ENCODE measurements around the gene TRMT5. TPM values are rescaled to one million over a fixed set of nuclear protein-coding genes. Genes with fewer than 3 reads are reported as not detected.

TRMT5 gene
- total RNA-seq, 1 experiment from 2014 or later = 17.6 TPM

- TF ChIP-seq ZBTB43 (CRISPR knock-in tag; IDR thresholded peaks at IDR 0.05) (no peak), ZBTB21 (CRISPR knock-in tag; IDR thresholded peaks at IDR 0.05; ENCODE audit: borderline replicate concordance) (no peak), IRF2 (CRISPR knock-in tag; IDR thresholded peaks at IDR 0.05; ENCODE audit: borderline replicate concordance, low read depth) (no peak)
These were observed 24.2 kb downstream of the TRMT5 start (continued) for GRCh38 chr14:60956632-60957031.

GRCh38 chr14:60956202-60956601, 24.7 kb downstream of the TRMT5 start:
- Mint-ChIP-seq H3K4me3 (no peak overlapping the region), H3K27ac (no peak overlapping the region), H3K36me3 (peaks cover 45% of the 10 kb centered on the region), H3K4me1 (no peaks in the 10 kb centered on the region), H3K9me3 (peaks cover 34% of the 10 kb centered on the region), H3K27me3 (ENCODE audit: low read depth) (no peaks in the 10 kb centered on the region)
- DNase-seq (ENCODE audit: low spot score) (no peak), ATAC-seq (no peak)
- ChIA-PET POLR2A (no interaction called here), CTCF (no interaction called here)
- no peak for TF ChIP-seq ESRRA (CRISPR knock-in tag; IDR thresholded peaks at IDR 0.05; ENCODE audit: borderline replicate concordance)
- TF ChIP-seq ZNF396 (CRISPR knock-in tag; IDR thresholded peaks at IDR 0.05; ENCODE audit: borderline replicate concordance) = no peak
- TF ChIP-seq JUN (CRISPR knock-in tag; IDR thresholded peaks at IDR 0.05) = no peak
- TF ChIP-seq, protein P1, sequence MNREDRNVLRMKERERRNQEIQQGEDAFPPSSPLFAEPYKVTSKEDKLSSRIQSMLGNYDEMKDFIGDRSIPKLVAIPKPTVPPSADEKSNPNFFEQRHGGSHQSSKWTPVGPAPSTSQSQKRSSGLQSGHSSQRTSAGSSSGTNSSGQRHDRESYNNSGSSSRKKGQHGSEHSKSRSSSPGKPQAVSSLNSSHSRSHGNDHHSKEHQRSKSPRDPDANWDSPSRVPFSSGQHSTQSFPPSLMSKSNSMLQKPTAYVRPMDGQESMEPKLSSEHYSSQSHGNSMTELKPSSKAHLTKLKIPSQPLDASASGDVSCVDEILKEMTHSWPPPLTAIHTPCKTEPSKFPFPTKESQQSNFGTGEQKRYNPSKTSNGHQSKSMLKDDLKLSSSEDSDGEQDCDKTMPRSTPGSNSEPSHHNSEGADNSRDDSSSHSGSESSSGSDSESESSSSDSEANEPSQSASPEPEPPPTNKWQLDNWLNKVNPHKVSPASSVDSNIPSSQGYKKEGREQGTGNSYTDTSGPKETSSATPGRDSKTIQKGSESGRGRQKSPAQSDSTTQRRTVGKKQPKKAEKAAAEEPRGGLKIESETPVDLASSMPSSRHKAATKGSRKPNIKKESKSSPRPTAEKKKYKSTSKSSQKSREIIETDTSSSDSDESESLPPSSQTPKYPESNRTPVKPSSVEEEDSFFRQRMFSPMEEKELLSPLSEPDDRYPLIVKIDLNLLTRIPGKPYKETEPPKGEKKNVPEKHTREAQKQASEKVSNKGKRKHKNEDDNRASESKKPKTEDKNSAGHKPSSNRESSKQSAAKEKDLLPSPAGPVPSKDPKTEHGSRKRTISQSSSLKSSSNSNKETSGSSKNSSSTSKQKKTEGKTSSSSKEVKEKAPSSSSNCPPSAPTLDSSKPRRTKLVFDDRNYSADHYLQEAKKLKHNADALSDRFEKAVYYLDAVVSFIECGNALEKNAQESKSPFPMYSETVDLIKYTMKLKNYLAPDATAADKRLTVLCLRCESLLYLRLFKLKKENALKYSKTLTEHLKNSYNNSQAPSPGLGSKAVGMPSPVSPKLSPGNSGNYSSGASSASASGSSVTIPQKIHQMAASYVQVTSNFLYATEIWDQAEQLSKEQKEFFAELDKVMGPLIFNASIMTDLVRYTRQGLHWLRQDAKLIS (CRISPR knock-in tag; IDR thresholded peaks at IDR 0.05; ENCODE audit: borderline replicate concordance) = no peak

- H3K27ac Mint-ChIP-seq = no peak overlapping the region
- H3K4me3 Mint-ChIP-seq = no peak overlapping the region
- H3K4me1 Mint-ChIP-seq = no peaks in the 10 kb centered on the region
- peaks cover 14% of the 10 kb centered on the region for H3K9me3 Mint-ChIP-seq
- no peaks in the 10 kb centered on the region for H3K27me3 Mint-ChIP-seq (ENCODE audit: low read depth)
- DNase-seq (ENCODE audit: low spot score) (no peak), ATAC-seq (no peak)
- ChIA-PET CTCF (no interaction called here), POLR2A (interaction anchor here (0.6 kb wide), 1 partner anchor 34 kb away, joined by 7 read pairs; no protein-coding TSS in a partner anchor)
- TF ChIP-seq GTF2I (CRISPR knock-in tag; conservative IDR thresholded peaks at IDR 0.05) (no peak), HMGA2 (CRISPR knock-in tag; IDR thresholded peaks at IDR 0.05) (no peak), CREM (CRISPR knock-in tag; IDR thresholded peaks at IDR 0.05) (no peak), JAZF1 (CRISPR knock-in tag; IDR thresholded peaks at IDR 0.05) (no peak), OVOL2 (CRISPR knock-in tag; IDR thresholded peaks at IDR 0.05; ENCODE audit: borderline replicate concordance) (no peak)
- TF ChIP-seq, protein P2, sequence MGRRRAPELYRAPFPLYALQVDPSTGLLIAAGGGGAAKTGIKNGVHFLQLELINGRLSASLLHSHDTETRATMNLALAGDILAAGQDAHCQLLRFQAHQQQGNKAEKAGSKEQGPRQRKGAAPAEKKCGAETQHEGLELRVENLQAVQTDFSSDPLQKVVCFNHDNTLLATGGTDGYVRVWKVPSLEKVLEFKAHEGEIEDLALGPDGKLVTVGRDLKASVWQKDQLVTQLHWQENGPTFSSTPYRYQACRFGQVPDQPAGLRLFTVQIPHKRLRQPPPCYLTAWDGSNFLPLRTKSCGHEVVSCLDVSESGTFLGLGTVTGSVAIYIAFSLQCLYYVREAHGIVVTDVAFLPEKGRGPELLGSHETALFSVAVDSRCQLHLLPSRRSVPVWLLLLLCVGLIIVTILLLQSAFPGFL (CRISPR knock-in tag; IDR thresholded peaks at IDR 0.05; ENCODE audit: borderline replicate concordance) = no peak
- peaks cover 22% of the 10 kb centered on the region for H3K36me3 Mint-ChIP-seq
These were observed 29.0 kb downstream of the TRMT5 start for GRCh38 chr14:60951776-60952435.

DNA sequence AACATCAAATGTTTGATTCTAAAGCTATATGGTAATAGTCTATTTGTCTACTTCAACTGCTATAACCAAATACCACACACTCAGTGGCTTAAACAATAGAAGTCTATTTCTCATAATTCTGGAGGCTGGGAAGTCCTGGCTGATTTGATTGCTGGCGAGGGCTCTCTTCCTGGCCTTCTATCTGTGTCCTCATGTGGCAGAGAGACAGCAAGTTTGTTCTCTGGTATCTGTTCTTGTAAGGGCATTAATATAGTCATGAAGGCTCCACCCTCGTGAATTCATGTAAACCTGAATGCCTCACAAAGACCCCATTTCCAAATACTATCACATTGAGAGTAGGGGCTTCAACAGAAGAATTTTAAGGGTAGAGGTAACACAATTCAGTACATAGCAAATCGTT, 34.1 kb downstream of the TRMT5 start:
- ChIA-PET CTCF (no interaction called here), POLR2A (no interaction called here)
- Mint-ChIP-seq H3K36me3 (no peaks in the 10 kb centered on the region), H3K27ac (no peak overlapping the region), H3K27me3 (ENCODE audit: low read depth) (no peaks in the 10 kb centered on the region), H3K4me1 (peaks cover 8% of the 10 kb centered on the region), H3K4me3 (no peak overlapping the region), H3K9me3 (no peaks in the 10 kb centered on the region)
- DNase-seq (ENCODE audit: low spot score) (no peak), ATAC-seq (no peak)
- no peak for TF ChIP-seq ZMAT4 (CRISPR knock-in tag; IDR thresholded peaks at IDR 0.05)
- TF ChIP-seq TCF7 (CRISPR knock-in tag; IDR thresholded peaks at IDR 0.05; ENCODE audit: low read depth) = no peak
- TF ChIP-seq NR2C2 (CRISPR knock-in tag; IDR thresholded peaks at IDR 0.05) = no peak
- no peak for TF ChIP-seq GABPB1 (CRISPR knock-in tag; IDR thresholded peaks at IDR 0.05)
- no peak for TF ChIP-seq IRF2 (CRISPR knock-in tag; IDR thresholded peaks at IDR 0.05; ENCODE audit: borderline replicate concordance, low read depth)
- TF ChIP-seq ZNF138 (CRISPR knock-in tag; conservative IDR thresholded peaks at IDR 0.05) = no peak
- TF ChIP-seq, protein P3, sequence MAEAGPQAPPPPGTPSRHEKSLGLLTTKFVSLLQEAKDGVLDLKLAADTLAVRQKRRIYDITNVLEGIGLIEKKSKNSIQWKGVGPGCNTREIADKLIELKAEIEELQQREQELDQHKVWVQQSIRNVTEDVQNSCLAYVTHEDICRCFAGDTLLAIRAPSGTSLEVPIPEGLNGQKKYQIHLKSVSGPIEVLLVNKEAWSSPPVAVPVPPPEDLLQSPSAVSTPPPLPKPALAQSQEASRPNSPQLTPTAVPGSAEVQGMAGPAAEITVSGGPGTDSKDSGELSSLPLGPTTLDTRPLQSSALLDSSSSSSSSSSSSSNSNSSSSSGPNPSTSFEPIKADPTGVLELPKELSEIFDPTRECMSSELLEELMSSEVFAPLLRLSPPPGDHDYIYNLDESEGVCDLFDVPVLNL (CRISPR knock-in tag; IDR thresholded peaks at IDR 0.05; ENCODE audit: borderline replicate concordance, low read depth) = no peak
- TF ChIP-seq, protein P2 (CRISPR knock-in tag; IDR thresholded peaks at IDR 0.05; ENCODE audit: borderline replicate concordance) = no peak
- no peak for TF ChIP-seq CDX4 (CRISPR knock-in tag; IDR thresholded peaks at IDR 0.05; ENCODE audit: borderline replicate concordance)

Data from WTC11 (cell line).